ENCODE measurements around the gene BRI3. TPM values are rescaled to one million over a fixed set of nuclear protein-coding genes. Genes with fewer than 3 reads are reported as not detected.

BRI3 gene
- total and polyA plus RNA-seq, 2 of the 13 experiments (the other 11 are each of a cell fraction or from before 2014, with no cell fraction given), result 54.0 to 103 TPM

GRCh38 chr7:98251601-98252424 lies 29.7 kb upstream of the BRI3 start, which contains the start of gene TECPR1 (continued):
- TF ChIP-seq NR2F2 (IDR thresholded peaks at IDR 0.05; ENCODE audit: borderline replicate concordance, low read depth), result peak; percentile 72; the same call in 1 of the 2 replicates
- TF ChIP-seq SP1 (IDR thresholded peaks at IDR 0.05), result peak; percentile 56; the same call in 1 of the 2 replicates
- peak; percentile 97 for TF ChIP-seq SP1 (CRISPR knock-in tag; IDR thresholded peaks at IDR 0.05)
- TF ChIP-seq ZFP36 (IDR thresholded peaks at IDR 0.05; ENCODE audit: borderline replicate concordance, low read depth, low read length, partially characterized antibody), result no peak
- TF ChIP-seq CAMTA2 (CRISPR knock-in tag; IDR thresholded peaks at IDR 0.05; ENCODE audit: borderline replicate concordance), result no peak
- no peak for TF ChIP-seq FLYWCH1 (CRISPR knock-in tag; IDR thresholded peaks at IDR 0.05)
- peak; percentile 67; the same call in 1 of the 2 replicates for TF ChIP-seq HIVEP1 (CRISPR knock-in tag; IDR thresholded peaks at IDR 0.05)
- no peak; the same call in 1 of the 2 replicates for TF ChIP-seq BATF2 (CRISPR knock-in tag; IDR thresholded peaks at IDR 0.05)
- TF ChIP-seq ERF (CRISPR knock-in tag; IDR thresholded peaks at IDR 0.05), result peak; percentile 82; the same call in 1 of the 2 replicates
- TF ChIP-seq CBX2 (IDR thresholded peaks at IDR 0.05; ENCODE audit: low read depth, low read length), result no peak
- TF ChIP-seq CBX2 (CRISPR knock-in tag; IDR thresholded peaks at IDR 0.05; ENCODE audit: low read depth), result no peak
- TF ChIP-seq POLR2AphosphoS5 (IDR thresholded peaks at IDR 0.05; ENCODE audit: low read depth, low read length), result peak; percentile 13; the same call in 1 of the 2 replicates
- no peak for TF ChIP-seq DBP (CRISPR knock-in tag; IDR thresholded peaks at IDR 0.05; ENCODE audit: not compliant biosample characterization)
- TF ChIP-seq SRSF4 (IDR thresholded peaks at IDR 0.05; ENCODE audit: low read depth, low read length, poor library complexity, severe bottlenecking), result no peak
- TF ChIP-seq, protein P1, sequence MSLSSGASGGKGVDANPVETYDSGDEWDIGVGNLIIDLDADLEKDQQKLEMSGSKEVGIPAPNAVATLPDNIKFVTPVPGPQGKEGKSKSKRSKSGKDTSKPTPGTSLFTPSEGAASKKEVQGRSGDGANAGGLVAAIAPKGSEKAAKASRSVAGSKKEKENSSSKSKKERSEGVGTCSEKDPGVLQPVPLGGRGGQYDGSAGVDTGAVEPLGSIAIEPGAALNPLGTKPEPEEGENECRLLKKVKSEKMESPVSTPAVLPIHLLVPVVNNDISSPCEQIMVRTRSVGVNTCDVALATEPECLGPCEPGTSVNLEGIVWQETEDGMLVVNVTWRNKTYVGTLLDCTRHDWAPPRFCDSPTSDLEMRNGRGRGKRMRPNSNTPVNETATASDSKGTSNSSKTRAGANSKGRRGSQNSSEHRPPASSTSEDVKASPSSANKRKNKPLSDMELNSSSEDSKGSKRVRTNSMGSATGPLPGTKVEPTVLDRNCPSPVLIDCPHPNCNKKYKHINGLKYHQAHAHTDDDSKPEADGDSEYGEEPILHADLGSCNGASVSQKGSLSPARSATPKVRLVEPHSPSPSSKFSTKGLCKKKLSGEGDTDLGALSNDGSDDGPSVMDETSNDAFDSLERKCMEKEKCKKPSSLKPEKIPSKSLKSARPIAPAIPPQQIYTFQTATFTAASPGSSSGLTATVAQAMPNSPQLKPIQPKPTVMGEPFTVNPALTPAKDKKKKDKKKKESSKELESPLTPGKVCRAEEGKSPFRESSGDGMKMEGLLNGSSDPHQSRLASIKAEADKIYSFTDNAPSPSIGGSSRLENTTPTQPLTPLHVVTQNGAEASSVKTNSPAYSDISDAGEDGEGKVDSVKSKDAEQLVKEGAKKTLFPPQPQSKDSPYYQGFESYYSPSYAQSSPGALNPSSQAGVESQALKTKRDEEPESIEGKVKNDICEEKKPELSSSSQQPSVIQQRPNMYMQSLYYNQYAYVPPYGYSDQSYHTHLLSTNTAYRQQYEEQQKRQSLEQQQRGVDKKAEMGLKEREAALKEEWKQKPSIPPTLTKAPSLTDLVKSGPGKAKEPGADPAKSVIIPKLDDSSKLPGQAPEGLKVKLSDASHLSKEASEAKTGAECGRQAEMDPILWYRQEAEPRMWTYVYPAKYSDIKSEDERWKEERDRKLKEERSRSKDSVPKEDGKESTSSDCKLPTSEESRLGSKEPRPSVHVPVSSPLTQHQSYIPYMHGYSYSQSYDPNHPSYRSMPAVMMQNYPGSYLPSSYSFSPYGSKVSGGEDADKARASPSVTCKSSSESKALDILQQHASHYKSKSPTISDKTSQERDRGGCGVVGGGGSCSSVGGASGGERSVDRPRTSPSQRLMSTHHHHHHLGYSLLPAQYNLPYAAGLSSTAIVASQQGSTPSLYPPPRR (CRISPR knock-in tag; IDR thresholded peaks at IDR 0.05; ENCODE audit: borderline replicate concordance), result peak; percentile 60; the same call in 1 of the 2 replicates
- TF ChIP-seq NR2C2 (CRISPR knock-in tag; IDR thresholded peaks at IDR 0.05; ENCODE audit: borderline replicate concordance), result peak; percentile 99
- TF ChIP-seq ZNF878 (CRISPR knock-in tag; IDR thresholded peaks at IDR 0.05), result no peak
- no peak; the same call in 1 of the 2 replicates for TF ChIP-seq ARHGAP35 (CRISPR knock-in tag; IDR thresholded peaks at IDR 0.05; ENCODE audit: borderline replicate concordance)
- TF ChIP-seq HMG20B (CRISPR knock-in tag; conservative IDR thresholded peaks at IDR 0.05), result no peak
- TF ChIP-seq ZIK1 (CRISPR knock-in tag; IDR thresholded peaks at IDR 0.05; ENCODE audit: borderline replicate concordance, low read depth), result peak; percentile 80; the same call in 1 of the 2 replicates
- peak; percentile 81 for TF ChIP-seq ASH2L (IDR thresholded peaks at IDR 0.05; ENCODE audit: insufficient read length, low read depth, low read length)
